ENCODE data around the gene PNKP. TPM values are rescaled to one million over a fixed set of nuclear protein-coding genes. Genes with fewer than 3 reads are reported as not detected.
A peak's percentile ranks its signal among the peaks of the same experiment; 100 is the strongest.

The PNKP gene
- polyA plus RNA-seq, 1 donor from 2014 or later: 43.1 TPM

- Histone ChIP-seq H3K79me2 (replicated peaks; ENCODE audit: insufficient read depth, low read length) (peaks cover 14% of the 10 kb centered on the region), H3K27ac (ENCODE audit: low read length) (peak overlapping the region; percentile 93), H2AFZ (ENCODE audit: low read depth, low read length) (peak overlapping the region; percentile 43)
Measured at GRCh38 chr19:49875857-49876421, 8.6 kb upstream of the PNKP start.

GRCh38 chr19:49875177-49875576 is 7.8 kb upstream of the PNKP start:
- peak overlapping the region; percentile 75 for H3K4me3 ChIP-seq (ENCODE audit: low read length)

More at GRCh38 chr19:49875857-49876421, 8.6 kb upstream of the PNKP start:
- H3K27me3 ChIP-seq (ENCODE audit: insufficient read depth, low read depth, low read length): no peaks in the 10 kb centered on the region
- H3K36me3 ChIP-seq (ENCODE audit: insufficient read depth, low read length): no peaks in the 10 kb centered on the region
- H3K4me3 ChIP-seq (ENCODE audit: low read length): peak overlapping the region; percentile 75
- TF ChIP-seq TAF1 (IDR thresholded peaks at IDR 0.05; ENCODE audit: low read depth) (peak; percentile 3), RAD21 (conservative IDR thresholded peaks at IDR 0.05) (no peak)
- no peaks in the 10 kb centered on the region for H3K9me2 ChIP-seq (ENCODE audit: insufficient read depth, low read length)
- H3K9me3 ChIP-seq (ENCODE audit: low read length): no peaks in the 10 kb centered on the region
- H3K9ac ChIP-seq (ENCODE audit: low read length): peak overlapping the region; percentile 97
- H3F3A ChIP-seq (ENCODE audit: insufficient read depth, low read length, poor library complexity, severe bottlenecking): no peaks in the 10 kb centered on the region
- H4K20me1 ChIP-seq (ENCODE audit: insufficient read depth): no peaks in the 10 kb centered on the region
- H3K4me2 ChIP-seq (ENCODE audit: low read length): peak overlapping the region; percentile 81

More at GRCh38 chr19:49875177-49875576, 7.8 kb upstream of the PNKP start:
- Histone ChIP-seq H3K79me2 (replicated peaks; ENCODE audit: insufficient read depth, low read length) (peaks cover 14% of the 10 kb centered on the region), H3F3A (ENCODE audit: insufficient read depth, low read length, poor library complexity, severe bottlenecking) (no peaks in the 10 kb centered on the region), H3K4me2 (ENCODE audit: low read length) (peak overlapping the region; percentile 81), H3K9me3 (ENCODE audit: low read length) (no peaks in the 10 kb centered on the region), H3K36me3 (ENCODE audit: insufficient read depth, low read length) (no peaks in the 10 kb centered on the region), H3K9ac (ENCODE audit: low read length) (peak overlapping the region; percentile 97), H3K27ac (ENCODE audit: low read length) (peak overlapping the region; percentile 93), H3K27me3 (ENCODE audit: insufficient read depth, low read depth, low read length) (no peaks in the 10 kb centered on the region), H2AFZ (ENCODE audit: low read depth, low read length) (no peak overlapping the region), H3K9me2 (ENCODE audit: insufficient read depth, low read length) (no peaks in the 10 kb centered on the region), H4K20me1 (ENCODE audit: insufficient read depth) (no peaks in the 10 kb centered on the region)
- TF ChIP-seq RAD21 (conservative IDR thresholded peaks at IDR 0.05): no peak
- no peak for TF ChIP-seq MXI1 (conservative IDR thresholded peaks at IDR 0.05; ENCODE audit: poor library complexity, severe bottlenecking)
- TF ChIP-seq EZH2 (IDR thresholded peaks at IDR 0.05; ENCODE audit: borderline replicate concordance, insufficient read depth, low read length, poor library complexity, severe bottlenecking): no peak
- no peak for TF ChIP-seq POLR2AphosphoS5 (IDR thresholded peaks at IDR 0.05)
- no peak for TF ChIP-seq SMC3 (conservative IDR thresholded peaks at IDR 0.05; ENCODE audit: poor library complexity)
- no peak for TF ChIP-seq REST (IDR thresholded peaks at IDR 0.05; ENCODE audit: borderline replicate concordance)
- no peak for TF ChIP-seq EP300 (conservative IDR thresholded peaks at IDR 0.05; ENCODE audit: poor library complexity, severe bottlenecking)
- TF ChIP-seq TAF1 (IDR thresholded peaks at IDR 0.05; ENCODE audit: low read depth): no peak
- no peak for TF ChIP-seq CTCF (IDR thresholded peaks at IDR 0.05; ENCODE audit: poor library complexity, severe bottlenecking)

All from neural cell (in vitro differentiated cells).